Tibial nerve (tissue), 3 donors: ENCODE results near the gene CORT.

ENCODE experiments used
- CTCF ChIP-seq, 5 experiments: fragments of 200-600 bp in 3 of 5; fragments of 450-650 bp in 2 of 5; sonication (generic) in 3 of 5; IDR thresholded peaks; one replicate each; pipeline ENCODE4 v1.5.1; 2016 to 2019; ENCODE audit warnings: antibody characterized with exemption in 5 of 5, mild to moderate bottlenecking in 3 of 5, moderate library complexity in 2 of 5
- POLR2A ChIP-seq, 2 donors: fragments of 450-650 bp; IDR thresholded peaks; one replicate each; pipeline ENCODE4 v1.6.1; 2017; ENCODE audit warnings: antibody characterized with exemption in 2 of 2, mild to moderate bottlenecking in 2 of 2, moderate library complexity in 2 of 2

GRCh38 chr1:10459184-10459583 lies 9.4 kb downstream of the CORT start:
- TF ChIP-seq CTCF (IDR thresholded peaks at IDR 0.05) (no peak), POLR2A (IDR thresholded peaks at IDR 0.05) (no peak)
